Liver (tissue), 9 donors: ENCODE measurements around the gene IGF1R. TPM values are rescaled to one million over a fixed set of nuclear protein-coding genes. Genes with fewer than 3 reads are reported as not detected.

Source experiments
- DNase-seq: peaks from one replicate; pipeline ENCODE4 v3.0.0-alpha.2; 2017; ENCODE audit warnings: low spot score
- H3K27ac ChIP-seq, 2 donors: one replicate each; pipeline ENCODE4 v1.7.0; 2013; ENCODE audit warnings: inconsistent platforms in 2 of 2, low read length in 2 of 2, control low read depth in 1 of 2, low read depth in 1 of 2, mild to moderate bottlenecking in 1 of 2
- H3K27me3 ChIP-seq, 4 donors: one replicate each; pipeline versions ENCODE4 v1.6.1 to v1.7.0; 2013; ENCODE audit warnings: low read length in 3 of 4, inconsistent platforms in 1 of 4, mild to moderate bottlenecking in 1 of 4, moderate library complexity in 1 of 4; ENCODE audit not compliant: control insufficient read depth in 4 of 4, insufficient read depth in 4 of 4
- H3K36me3 ChIP-seq, 4 donors: one replicate each; pipeline versions ENCODE4 v1.6.1 to v1.7.0; 2013; ENCODE audit warnings: low read length in 3 of 4, mild to moderate bottlenecking in 3 of 4, low read depth in 1 of 4, moderate library complexity in 1 of 4; ENCODE audit not compliant: control insufficient read depth in 4 of 4, insufficient read depth in 3 of 4
- H3K4me1 ChIP-seq, 4 donors: one replicate each; pipeline versions ENCODE4 v1.6.1 to v1.7.0; 2013; ENCODE audit warnings: low read length in 3 of 4, mild to moderate bottlenecking in 3 of 4, moderate library complexity in 1 of 4; ENCODE audit not compliant: control insufficient read depth in 4 of 4, insufficient read depth in 4 of 4
- H3K4me3 ChIP-seq, 3 donors: one replicate each; pipeline versions ENCODE4 v1.6.1 to v1.7.0; 2013; ENCODE audit warnings: low read length in 3 of 3, control low read depth in 1 of 3, low read depth in 1 of 3, mild to moderate bottlenecking in 1 of 3
- H3K9ac ChIP-seq, 2 donors: one replicate each; pipeline ENCODE4 v1.7.0; 2013; ENCODE audit warnings: low read length in 2 of 2, mild to moderate bottlenecking in 2 of 2, moderate library complexity in 2 of 2, control low read depth in 1 of 2, low read depth in 1 of 2
- H3K9me3 ChIP-seq, 4 donors: one replicate each; pipeline versions ENCODE4 v1.6.1 to v1.7.0; 2013; ENCODE audit warnings: low read length in 3 of 4; ENCODE audit not compliant: control insufficient read depth in 4 of 4
- ATF3 ChIP-seq: IDR thresholded peaks from 2 replicates; pipeline ENCODE4 v1.6.1; 2016; ENCODE audit warnings: antibody characterized with exemption
- CTCF ChIP-seq: fragments of 150-350 bp; IDR thresholded peaks from 2 replicates; pipeline ENCODE4 v1.5.1; 2017; ENCODE audit warnings: improper control_type of control experiment, low read depth, low read length; ENCODE audit not compliant: missing input control
- EGR1 ChIP-seq, 2 donors: IDR thresholded peaks; 2 replicates each; pipeline ENCODE4 v1.6.1; 2016 to 2018; ENCODE audit warnings: antibody characterized with exemption in 2 of 2, low read depth in 2 of 2
- FOXA1 ChIP-seq: IDR thresholded peaks from 2 replicates; pipeline ENCODE4 v1.6.1; 2016; ENCODE audit warnings: antibody characterized with exemption
- FOXA2 ChIP-seq: IDR thresholded peaks from 2 replicates; pipeline ENCODE4 v1.6.1; 2016; ENCODE audit warnings: antibody characterized with exemption
- HNF4A ChIP-seq, 2 donors: conservative IDR thresholded peaks; 2 replicates each; pipeline ENCODE4 v1.6.1; 2016; ENCODE audit warnings: antibody characterized with exemption in 2 of 2, mild to moderate bottlenecking in 2 of 2
- JUND ChIP-seq, 2 donors: IDR thresholded peaks; 2 replicates each; pipeline ENCODE4 v1.6.1; 2016; ENCODE audit warnings: antibody characterized with exemption in 2 of 2
- NR2F2 ChIP-seq: IDR thresholded peaks from 2 replicates; pipeline ENCODE4 v1.6.1; 2016; ENCODE audit warnings: antibody characterized with exemption
- RAD21 ChIP-seq, 2 donors: IDR thresholded peaks; 2 replicates each; pipeline ENCODE4 v1.6.1; 2016; ENCODE audit warnings: antibody characterized with exemption in 2 of 2, mild to moderate bottlenecking in 2 of 2
- RXRA ChIP-seq, 2 donors: IDR thresholded peaks; 2 replicates each; pipeline ENCODE4 v1.6.1; 2017 to 2018; ENCODE audit warnings: antibody characterized with exemption in 2 of 2, mild to moderate bottlenecking in 1 of 2
- SP1 ChIP-seq: IDR thresholded peaks from 2 replicates; pipeline ENCODE4 v1.6.1; 2018; ENCODE audit warnings: antibody characterized with exemption, mild to moderate bottlenecking
- TAF1 ChIP-seq: conservative IDR thresholded peaks from 2 replicates; pipeline ENCODE4 v1.6.1; 2016; ENCODE audit warnings: antibody characterized with exemption, mild to moderate bottlenecking
- YY1 ChIP-seq: IDR thresholded peaks from 2 replicates; pipeline ENCODE4 v1.6.1; 2016; ENCODE audit warnings: antibody characterized with exemption, mild to moderate bottlenecking
- ZBTB33 ChIP-seq: IDR thresholded peaks from 2 replicates; pipeline ENCODE4 v1.6.1; 2016; ENCODE audit warnings: antibody characterized with exemption
- WGBS: extraction: QIAGEN DNeasy Blood & Tissue Kit; methylation state at CpG from one replicate; pipeline ENCODE4 v1.1.7; 2013; 5-methylcytosine and 5-hydroxymethylcytosine counted together
- polyA plus RNA-seq, 2 donors: library from polyadenylated mRNA; stranded (reverse) in 1 of 2; unstranded in 1 of 2; fragments of 200-250 nt in 1 of 2; fragments of >200 nt in 1 of 2; fragmentation: Nextera tagmentation in 1 of 2; extraction: Ambion mirVana in 1 of 2; gene quantifications; one replicate each; pipeline versions ENCODE4 v1.2.1 to v1.2.3, GENCODE V29; 2013 to 2015
- total RNA-seq, 2 donors: library from RNA; depleted of rRNA; stranded (reverse); fragments of >200 nt; gene quantifications; one replicate each; pipeline ENCODE4 v1.2.3, GENCODE V29; 2014
- TF ChIP-seq, protein P1 (sequence below): IDR thresholded peaks from 2 replicates; pipeline ENCODE4 v1.6.1; 2016; ENCODE audit warnings: antibody characterized with exemption
- TF ChIP-seq, protein P2 (sequence below): IDR thresholded peaks from 2 replicates; pipeline ENCODE4 v1.6.1; 2016; ENCODE audit warnings: antibody characterized with exemption, mild to moderate bottlenecking
- donor health status: healthy.
- donor health status: healthy.
- donor health status: healthy.
- donor health status: healthy.
- donor health status: healthy.

IGF1R gene
- total and polyA plus RNA-seq, 4 donors, result 0.69 to 10.3 (median 3.2) TPM

GRCh38 chr15:98981851-98982722 is 333.7 kb downstream of the IGF1R start:
- Histone ChIP-seq H3K27ac (no peak overlapping the region), H3K9me3 (peaks cover 0 to 4% (median 2%) of the 10 kb centered on the region in 4 donors), H3K4me3 (no peak overlapping the region), H3K36me3 (no peaks in the 10 kb centered on the region), H3K27me3 (no peaks in the 10 kb centered on the region), H3K4me1 (peaks cover 0 to 4% (median 1%) of the 10 kb centered on the region in 4 donors), H3K9ac (no peak overlapping the region)
- WGBS, result 86% methylated on average over 14 of the region's 14 CpGs
- DNase-seq, result no peak
- TF ChIP-seq JUND (IDR thresholded peaks at IDR 0.05), result no peak
- no peak for TF ChIP-seq YY1
- no peak for TF ChIP-seq ZBTB33
- no peak for TF ChIP-seq EGR1 (IDR thresholded peaks at IDR 0.05; ENCODE audit: low read depth in 2 of 2)
- TF ChIP-seq, protein P1, sequence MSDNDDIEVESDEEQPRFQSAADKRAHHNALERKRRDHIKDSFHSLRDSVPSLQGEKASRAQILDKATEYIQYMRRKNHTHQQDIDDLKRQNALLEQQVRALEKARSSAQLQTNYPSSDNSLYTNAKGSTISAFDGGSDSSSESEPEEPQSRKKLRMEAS, result no peak
- no peak for TF ChIP-seq FOXA2
- TF ChIP-seq HNF4A (conservative IDR thresholded peaks at IDR 0.05), result no peak
- no peak for TF ChIP-seq SP1
- TF ChIP-seq FOXA1, result no peak
- no peak for TF ChIP-seq RAD21 (IDR thresholded peaks at IDR 0.05)
- TF ChIP-seq, protein P2, sequence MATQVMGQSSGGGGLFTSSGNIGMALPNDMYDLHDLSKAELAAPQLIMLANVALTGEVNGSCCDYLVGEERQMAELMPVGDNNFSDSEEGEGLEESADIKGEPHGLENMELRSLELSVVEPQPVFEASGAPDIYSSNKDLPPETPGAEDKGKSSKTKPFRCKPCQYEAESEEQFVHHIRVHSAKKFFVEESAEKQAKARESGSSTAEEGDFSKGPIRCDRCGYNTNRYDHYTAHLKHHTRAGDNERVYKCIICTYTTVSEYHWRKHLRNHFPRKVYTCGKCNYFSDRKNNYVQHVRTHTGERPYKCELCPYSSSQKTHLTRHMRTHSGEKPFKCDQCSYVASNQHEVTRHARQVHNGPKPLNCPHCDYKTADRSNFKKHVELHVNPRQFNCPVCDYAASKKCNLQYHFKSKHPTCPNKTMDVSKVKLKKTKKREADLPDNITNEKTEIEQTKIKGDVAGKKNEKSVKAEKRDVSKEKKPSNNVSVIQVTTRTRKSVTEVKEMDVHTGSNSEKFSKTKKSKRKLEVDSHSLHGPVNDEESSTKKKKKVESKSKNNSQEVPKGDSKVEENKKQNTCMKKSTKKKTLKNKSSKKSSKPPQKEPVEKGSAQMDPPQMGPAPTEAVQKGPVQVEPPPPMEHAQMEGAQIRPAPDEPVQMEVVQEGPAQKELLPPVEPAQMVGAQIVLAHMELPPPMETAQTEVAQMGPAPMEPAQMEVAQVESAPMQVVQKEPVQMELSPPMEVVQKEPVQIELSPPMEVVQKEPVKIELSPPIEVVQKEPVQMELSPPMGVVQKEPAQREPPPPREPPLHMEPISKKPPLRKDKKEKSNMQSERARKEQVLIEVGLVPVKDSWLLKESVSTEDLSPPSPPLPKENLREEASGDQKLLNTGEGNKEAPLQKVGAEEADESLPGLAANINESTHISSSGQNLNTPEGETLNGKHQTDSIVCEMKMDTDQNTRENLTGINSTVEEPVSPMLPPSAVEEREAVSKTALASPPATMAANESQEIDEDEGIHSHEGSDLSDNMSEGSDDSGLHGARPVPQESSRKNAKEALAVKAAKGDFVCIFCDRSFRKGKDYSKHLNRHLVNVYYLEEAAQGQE, result no peak
- TF ChIP-seq RXRA (IDR thresholded peaks at IDR 0.05), result no peak
- no peak for TF ChIP-seq TAF1
- no peak for TF ChIP-seq CTCF

GRCh38 chr15:98983334-98983733 is 335.0 kb downstream of the IGF1R start:
- Histone ChIP-seq H3K4me3 (no peak overlapping the region), H3K36me3 (no peaks in the 10 kb centered on the region), H3K27me3 (no peaks in the 10 kb centered on the region), H3K9ac (no peak overlapping the region), H3K4me1 (peaks cover 0 to 4% (median 1%) of the 10 kb centered on the region in 4 donors), H3K27ac (no peak overlapping the region), H3K9me3 (peaks cover 0 to 4% (median 3%) of the 10 kb centered on the region in 4 donors)
- TF ChIP-seq JUND (IDR thresholded peaks at IDR 0.05) (peak in 1 of 2 donors; percentile 31), NR2F2 (peak; percentile 67), HNF4A (conservative IDR thresholded peaks at IDR 0.05) (peak in 1 of 2 donors; percentile 18), ATF3 (no peak)
- DNase-seq, result no peak
- 36% methylated on average over 2 of the region's 2 CpGs for WGBS
